Activated CD4-positive, alpha-beta memory T cell treated with anti-CD3 and anti-CD28 coated beads, Interleukin-2, amount 10 ng/mL, durations not matched to agents 7 days and 5 days (primary cell): ENCODE data around the gene PGA3. TPM values are rescaled to one million over a fixed set of nuclear protein-coding genes. Genes with fewer than 3 reads are reported as not detected.
"Not testable (repeated sequence)": the region's sequence is repeated elsewhere in the genome, so short reads cannot be mapped to it uniquely, and the experiment has no call there.

Experiments
- CTCF ChIA-PET: fragments of 350-600 bp; sonication (Branson Sonifier 250); formaldehyde crosslinking; loops from one replicate; lab custom pipeline; 2021; ENCODE audit warnings: antibody characterized with exemption, inconsistent platforms; lab: Charles Lee
- POLR2A ChIA-PET: fragments of 350-600 bp; sonication (Branson Sonifier 250); formaldehyde crosslinking; loops from one replicate; lab custom pipeline; 2021; ENCODE audit warnings: antibody characterized with exemption; lab: Charles Lee
- DNase-seq: peaks from one replicate; pipeline ENCODE4 v3.0.0-alpha.2; 2020
- H3K27ac Mint-ChIP-seq: one replicate; pipeline ENCODE4 v1.8.0; 2021; ENCODE audit warnings: mild to moderate bottlenecking, mixed read lengths
- H3K27me3 Mint-ChIP-seq: one replicate; pipeline ENCODE4 v1.8.0; 2021; ENCODE audit warnings: mixed read lengths
- H3K36me3 Mint-ChIP-seq: one replicate; pipeline ENCODE4 v1.8.0; 2021; ENCODE audit warnings: low read depth, mixed read lengths
- H3K4me1 Mint-ChIP-seq: one replicate; pipeline ENCODE4 v1.8.0; 2021; ENCODE audit warnings: mixed read lengths
- H3K4me3 Mint-ChIP-seq: one replicate; pipeline ENCODE4 v1.8.0; 2021; ENCODE audit warnings: mild to moderate bottlenecking, mixed read lengths
- H3K9me3 Mint-ChIP-seq: one replicate; pipeline ENCODE4 v1.8.0; 2021; ENCODE audit warnings: mixed read lengths
- total RNA-seq, 2 experiments: library from RNA; stranded (reverse); gene quantifications; one replicate each; pipeline ENCODE4 v1.2.3, GENCODE V29; 2021

Gene PGA3
- total RNA-seq, 2 experiments from 2014 or later = not detected

DNA sequence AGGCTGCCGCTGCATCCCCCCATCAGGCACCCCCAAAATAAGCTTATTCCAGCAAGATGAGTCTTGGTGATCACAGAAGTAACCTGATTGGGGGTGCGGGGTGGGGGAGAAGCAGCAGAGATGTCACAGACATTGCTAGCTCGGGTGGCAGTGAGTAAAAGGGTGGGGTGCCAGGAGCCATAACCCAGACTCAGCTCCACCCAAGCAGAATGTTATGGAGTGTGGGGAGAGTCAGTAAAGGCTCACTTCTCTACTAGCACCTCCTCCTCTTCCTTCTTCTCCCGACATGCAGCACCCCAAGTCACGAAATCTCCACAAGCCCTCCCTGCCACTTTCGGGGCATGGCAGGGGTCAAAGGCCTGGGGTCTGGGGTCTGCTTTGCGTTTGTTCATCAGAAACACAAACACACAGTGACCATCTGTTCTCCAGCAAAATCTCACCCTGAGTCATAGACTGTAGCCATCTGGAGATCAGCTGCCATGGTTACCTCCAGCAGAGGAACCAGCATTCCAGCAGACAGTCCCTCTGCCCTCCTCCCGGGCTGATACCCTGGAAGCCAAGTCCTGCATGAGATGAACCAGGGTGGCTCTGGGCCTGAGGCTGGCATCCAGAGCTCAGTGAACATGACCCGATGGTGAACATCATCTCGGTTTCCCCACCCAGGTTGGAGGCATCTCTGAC is 23.3 kb downstream of the PGA3 start:
- H3K36me3 Mint-ChIP-seq, POLR2A ChIA-PET, DNase-seq, H3K27me3 Mint-ChIP-seq, H3K4me3 Mint-ChIP-seq, H3K4me1 Mint-ChIP-seq, H3K27ac Mint-ChIP-seq, CTCF ChIA-PET, H3K9me3 Mint-ChIP-seq: not testable (repeated sequence)

DNA sequence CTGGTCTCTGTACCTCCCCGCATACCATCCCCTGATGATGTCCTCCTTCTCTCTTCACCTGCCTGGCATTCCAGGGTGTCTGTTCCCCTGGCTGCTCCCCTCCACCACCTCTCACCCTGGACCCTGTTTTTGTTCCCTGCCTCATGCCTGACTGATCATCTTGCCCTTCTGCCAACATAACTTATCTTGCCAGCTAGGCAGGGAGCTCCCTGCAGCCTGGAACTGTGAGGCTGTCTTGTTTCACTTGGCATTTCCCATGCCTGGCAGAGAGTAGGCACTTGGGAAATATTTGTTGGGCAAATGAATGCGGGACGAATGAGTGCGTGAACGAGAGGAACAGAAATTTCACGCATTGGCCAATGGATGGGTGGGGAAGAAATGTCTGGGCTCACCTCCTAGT is 26.1 kb downstream of the PGA3 start:
- H3K27ac Mint-ChIP-seq, CTCF ChIA-PET, H3K4me3 Mint-ChIP-seq, POLR2A ChIA-PET, H3K36me3 Mint-ChIP-seq, H3K27me3 Mint-ChIP-seq, DNase-seq, H3K4me1 Mint-ChIP-seq, H3K9me3 Mint-ChIP-seq: not testable (repeated sequence)

- H3K27me3 Mint-ChIP-seq = not testable (repeated sequence)
Observed at GRCh38 chr11:61231033-61231432, 27.7 kb downstream of the PGA3 start.

GRCh38 chr11:61231585-61231984 is 28.3 kb downstream of the PGA3 start:
- H3K27me3 Mint-ChIP-seq, DNase-seq, H3K4me3 Mint-ChIP-seq, H3K9me3 Mint-ChIP-seq, H3K27ac Mint-ChIP-seq, H3K4me1 Mint-ChIP-seq, POLR2A ChIA-PET, CTCF ChIA-PET, H3K36me3 Mint-ChIP-seq: not testable (repeated sequence)

More at GRCh38 chr11:61231033-61231432, 27.7 kb downstream of the PGA3 start:
- POLR2A ChIA-PET, CTCF ChIA-PET, H3K4me3 Mint-ChIP-seq, DNase-seq, H3K4me1 Mint-ChIP-seq, H3K27ac Mint-ChIP-seq, H3K9me3 Mint-ChIP-seq, H3K36me3 Mint-ChIP-seq: not testable (repeated sequence)

GRCh38 chr11:61232548-61233145 is 29.3 kb downstream of the PGA3 start:
- H3K4me1 Mint-ChIP-seq, H3K9me3 Mint-ChIP-seq, H3K36me3 Mint-ChIP-seq, POLR2A ChIA-PET, H3K4me3 Mint-ChIP-seq, CTCF ChIA-PET, DNase-seq, H3K27me3 Mint-ChIP-seq, H3K27ac Mint-ChIP-seq: not testable (repeated sequence)

GRCh38 chr11:61237130-61237529 is 33.8 kb downstream of the PGA3 start:
- CTCF ChIA-PET, H3K9me3 Mint-ChIP-seq, H3K4me1 Mint-ChIP-seq, H3K4me3 Mint-ChIP-seq, H3K27me3 Mint-ChIP-seq, H3K36me3 Mint-ChIP-seq, DNase-seq, H3K27ac Mint-ChIP-seq, POLR2A ChIA-PET: not testable (repeated sequence)

GRCh38 chr11:61240288-61240687 is 37.0 kb downstream of the PGA3 start:
- CTCF ChIA-PET = not testable (repeated sequence)

GRCh38 chr11:61240875-61241274 is 37.6 kb downstream of the PGA3 start, which contains the start of gene PGA5:
TSS of gene PGA5 (plus strand) at chr11:61241175. CDS start at chr11:61241227, 52 bp downstream.
- H3K4me3 Mint-ChIP-seq, POLR2A ChIA-PET, CTCF ChIA-PET, H3K27me3 Mint-ChIP-seq, H3K27ac Mint-ChIP-seq, H3K4me1 Mint-ChIP-seq, DNase-seq, H3K9me3 Mint-ChIP-seq, H3K36me3 Mint-ChIP-seq: not testable (repeated sequence)

More at GRCh38 chr11:61240288-61240687, 37.0 kb downstream of the PGA3 start:
- H3K4me1 Mint-ChIP-seq, H3K27me3 Mint-ChIP-seq, DNase-seq, H3K4me3 Mint-ChIP-seq, H3K9me3 Mint-ChIP-seq, H3K36me3 Mint-ChIP-seq, POLR2A ChIA-PET, H3K27ac Mint-ChIP-seq: not testable (repeated sequence)

- H3K27ac Mint-ChIP-seq, H3K27me3 Mint-ChIP-seq, H3K4me3 Mint-ChIP-seq, POLR2A ChIA-PET, DNase-seq, H3K9me3 Mint-ChIP-seq, H3K4me1 Mint-ChIP-seq, CTCF ChIA-PET, H3K36me3 Mint-ChIP-seq: not testable (repeated sequence)
Observed at GRCh38 chr11:61241526-61241925, 38.2 kb downstream of the PGA3 start.

DNA sequence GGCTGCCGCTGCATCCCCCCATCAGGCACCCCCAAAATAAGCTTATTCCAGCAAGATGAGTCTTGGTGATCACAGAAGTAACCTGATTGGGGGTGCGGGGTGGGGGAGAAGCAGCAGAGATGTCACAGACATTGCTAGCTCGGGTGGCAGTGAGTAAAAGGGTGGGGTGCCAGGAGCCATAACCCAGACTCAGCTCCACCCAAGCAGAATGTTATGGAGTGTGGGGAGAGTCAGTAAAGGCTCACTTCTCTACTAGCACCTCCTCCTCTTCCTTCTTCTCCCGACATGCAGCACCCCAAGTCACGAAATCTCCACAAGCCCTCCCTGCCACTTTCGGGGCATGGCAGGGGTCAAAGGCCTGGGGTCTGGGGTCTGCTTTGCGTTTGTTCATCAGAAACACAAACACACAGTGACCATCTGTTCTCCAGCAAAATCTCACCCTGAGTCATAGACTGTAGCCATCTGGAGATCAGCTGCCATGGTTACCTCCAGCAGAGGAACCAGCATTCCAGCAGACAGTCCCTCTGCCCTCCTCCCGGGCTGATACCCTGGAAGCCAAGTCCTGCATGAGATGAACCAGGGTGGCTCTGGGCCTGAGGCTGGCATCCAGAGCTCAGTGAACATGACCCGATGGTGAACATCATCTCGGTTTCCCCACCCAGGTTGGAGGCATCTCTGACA is 42.1 kb downstream of the PGA3 start:
- CTCF ChIA-PET = not testable (repeated sequence)

GRCh38 chr11:61248071-61248470 is 44.8 kb downstream of the PGA3 start:
- H3K27me3 Mint-ChIP-seq, POLR2A ChIA-PET, H3K4me1 Mint-ChIP-seq, H3K36me3 Mint-ChIP-seq, H3K9me3 Mint-ChIP-seq, DNase-seq, H3K27ac Mint-ChIP-seq, CTCF ChIA-PET, H3K4me3 Mint-ChIP-seq: not testable (repeated sequence)

More for the DNA sequence above, 42.1 kb downstream of the PGA3 start:
- H3K9me3 Mint-ChIP-seq, H3K27ac Mint-ChIP-seq, H3K4me1 Mint-ChIP-seq, POLR2A ChIA-PET, H3K27me3 Mint-ChIP-seq, H3K4me3 Mint-ChIP-seq, H3K36me3 Mint-ChIP-seq, DNase-seq: not testable (repeated sequence)

GRCh38 chr11:61249201-61249600 is 45.9 kb downstream of the PGA3 start:
- POLR2A ChIA-PET, H3K4me1 Mint-ChIP-seq, H3K4me3 Mint-ChIP-seq, H3K36me3 Mint-ChIP-seq, H3K27ac Mint-ChIP-seq, CTCF ChIA-PET, DNase-seq, H3K9me3 Mint-ChIP-seq, H3K27me3 Mint-ChIP-seq: not testable (repeated sequence)

GRCh38 chr11:61250796-61251765 is 47.8 kb downstream of the PGA3 start:
- POLR2A ChIA-PET, H3K4me3 Mint-ChIP-seq: not testable (repeated sequence)

More at GRCh38 chr11:61250796-61251765, 47.8 kb downstream of the PGA3 start:
- not testable (repeated sequence) for H3K4me1 Mint-ChIP-seq, DNase-seq, H3K9me3 Mint-ChIP-seq, H3K27ac Mint-ChIP-seq, H3K36me3 Mint-ChIP-seq, H3K27me3 Mint-ChIP-seq
- CTCF ChIA-PET = interaction anchor here (0.7 to 4.4 kb wide), 4 partner anchors 11 to 134 kb away, joined by 3 to 33 read pairs (median 7); partner anchors contain the start of gene VWCE
